Kidney (tissue), 14 donors: ENCODE results near the gene GMDS. TPM values are rescaled to one million over a fixed set of nuclear protein-coding genes. Genes with fewer than 3 reads are reported as not detected.

Experiments used
- DNase-seq, 5 donors: peaks; one replicate each; pipeline ENCODE4 v3.0.0-alpha.2; 2013 to 2020
- FAIRE-seq: peaks from 2 replicates; lab custom pipeline; 2012; peaks lifted over from hg19 to GRCh38; lab: Jason Lieb, UNC
- H3K27ac ChIP-seq, 2 donors: one replicate each; pipeline ENCODE4 v1.7.0; 2013; ENCODE audit warnings: low read depth in 2 of 2, low read length in 2 of 2, inconsistent platforms in 1 of 2
- H3K27me3 ChIP-seq: one replicate; pipeline ENCODE4 v1.7.1; 2013; ENCODE audit warnings: low read length, inconsistent platforms; ENCODE audit not compliant: control insufficient read depth, insufficient read depth
- H3K36me3 ChIP-seq, 3 donors: one replicate each; pipeline versions ENCODE4 v1.7.0 to v1.7.1; 2013; ENCODE audit warnings: low read length in 3 of 3, control low read depth in 1 of 3, inconsistent platforms in 1 of 3; ENCODE audit not compliant: insufficient read depth in 3 of 3, control insufficient read depth in 2 of 3
- H3K4me1 ChIP-seq, 3 donors: one replicate each; pipeline versions ENCODE4 v1.7.0 to v1.7.1; 2013; ENCODE audit warnings: low read length in 3 of 3, inconsistent platforms in 1 of 3, low read depth in 1 of 3; ENCODE audit not compliant: control insufficient read depth in 2 of 3, insufficient read depth in 2 of 3
- H3K4me3 ChIP-seq, 3 donors: one replicate each; pipeline versions ENCODE4 v1.7.0 to v1.8.1; 2013; ENCODE audit warnings: low read length in 3 of 3, control low read depth in 1 of 3, inconsistent platforms in 1 of 3
- H3K9ac ChIP-seq, 3 donors: one replicate each; pipeline versions ENCODE4 v1.7.0 to v1.7.1; 2013; ENCODE audit warnings: low read length in 3 of 3, control low read depth in 1 of 3, inconsistent platforms in 1 of 3
- H3K9me3 ChIP-seq, 3 donors: one replicate each; pipeline versions ENCODE4 v1.7.0 to v1.7.1; 2013; ENCODE audit warnings: low read length in 3 of 3, control low read depth in 1 of 3, inconsistent platforms in 1 of 3; ENCODE audit not compliant: control insufficient read depth in 2 of 3, insufficient read depth in 1 of 3
- CTCF ChIP-seq: IDR thresholded peaks from 3 replicates; pipeline ENCODE4 v1.5.1; 2012; ENCODE audit warnings: mild to moderate bottlenecking, moderate library complexity, borderline replicate concordance; ENCODE audit not compliant: insufficient read depth; ENCODE audit errors: extremely low read depth
- intact Hi-C: fragments of 100-400 bp; cut with DNase I; formaldehyde crosslinking; loops from one replicate; pipeline ENCODE4 v1.11.1; 2022
- polyA plus RNA-seq: library from polyadenylated mRNA; stranded (reverse); fragments of 350-450 nt; fragmentation: Illumina TruSeq; extraction: RNeasy Lipid Tissue Mini Kit (QIAGEN cat#74804); gene quantifications from one replicate; pipeline ENCODE4 v1.2.3, GENCODE V29; 2014; ENCODE audit warnings: low read depth, low replicate concordance; ENCODE audit not compliant: insufficient read depth
- total RNA-seq: library from RNA; stranded (reverse); fragmentation: NEBNext Ultra II Directional; extraction: Animal tissue kit (Norgen Biotek cat#: 25700); gene quantifications from one replicate; pipeline ENCODE4 v1.2.1, GENCODE V29; 2021
- donor health status: control.
- donor health status: control.
- donor health status: control.
- donor health status: control.
- donor health status: control.
- donor health status: DM: yes; HTN: yes; CAD: no.
- donor health status: Normal renal cell carcinoma (clear cell type).

The GMDS gene
- total and polyA plus RNA-seq, 2 donors from 2014 or later: 49.6 to 63.7 TPM

- no peaks in the 10 kb centered on the region for H3K9me3 ChIP-seq
- FAIRE-seq: no peak
- H3K9ac ChIP-seq: no peak overlapping the region
- H3K36me3 ChIP-seq: no peaks in the 10 kb centered on the region
- no peak for TF ChIP-seq CTCF
- peak in 1 of 5 donors; percentile 16 for DNase-seq
- H3K4me1 ChIP-seq: no peaks in the 10 kb centered on the region
- no peaks in the 10 kb centered on the region for H3K27me3 ChIP-seq
- no peak overlapping the region for H3K27ac ChIP-seq
- intact Hi-C loops: no loop called here
- H3K4me3 ChIP-seq: peak overlapping the region in 1 of 3 donors; percentile 32
Measured at GRCh38 chr6:2102966-2103365, 142.4 kb downstream of the GMDS start.

GRCh38 chr6:2102316-2102883 is 143.0 kb downstream of the GMDS start:
- Histone ChIP-seq H3K9me3 (no peaks in the 10 kb centered on the region), H3K27ac (no peak overlapping the region), H3K9ac (no peak overlapping the region), H3K27me3 (no peaks in the 10 kb centered on the region), H3K4me1 (no peaks in the 10 kb centered on the region), H3K36me3 (no peaks in the 10 kb centered on the region), H3K4me3 (no peak overlapping the region)
- TF ChIP-seq CTCF: no peak
- DNase-seq (peak in 1 of 5 donors; percentile 17), FAIRE-seq (peak; percentile 80)
- intact Hi-C loops: no loop called here

- no peak overlapping the region for H3K27ac ChIP-seq
- FAIRE-seq: no peak
- H3K36me3 ChIP-seq: no peaks in the 10 kb centered on the region
- no peak overlapping the region for H3K9ac ChIP-seq
- H3K4me3 ChIP-seq: no peak overlapping the region
- TF ChIP-seq CTCF: no peak
- no peaks in the 10 kb centered on the region for H3K9me3 ChIP-seq
- H3K27me3 ChIP-seq: no peaks in the 10 kb centered on the region
- no peaks in the 10 kb centered on the region for H3K4me1 ChIP-seq
- intact Hi-C loops: no loop called here
- DNase-seq: no peak
Measured at GRCh38 chr6:2101213-2101612, 144.2 kb downstream of the GMDS start.

GRCh38 chr6:2099870-2100269 is 145.5 kb downstream of the GMDS start:
- Histone ChIP-seq H3K4me1 (no peaks in the 10 kb centered on the region), H3K27me3 (no peaks in the 10 kb centered on the region), H3K9me3 (no peaks in the 10 kb centered on the region), H3K27ac (no peak overlapping the region), H3K9ac (no peak overlapping the region), H3K36me3 (no peaks in the 10 kb centered on the region), H3K4me3 (no peak overlapping the region)
- intact Hi-C loops: no loop called here
- DNase-seq (no peak), FAIRE-seq (no peak)
- no peak for TF ChIP-seq CTCF
